GM19239 (cell line): ENCODE data around the gene KMT2E.
"Not testable (repeated sequence)": the region's sequence is repeated elsewhere in the genome, so short reads cannot be mapped to it uniquely, and the experiment has no call there.

ENCODE experiments used
- DNase-seq: peaks from one replicate; pipeline ENCODE4 v3.0.0; 2011; ENCODE audit warnings: low spot score; ENCODE audit not compliant: insufficient read length
- FAIRE-seq: peaks from 2 replicates; lab custom pipeline; 2011; peaks lifted over from hg19 to GRCh38; lab: Jason Lieb, UNC

Gene KMT2E

DNA sequence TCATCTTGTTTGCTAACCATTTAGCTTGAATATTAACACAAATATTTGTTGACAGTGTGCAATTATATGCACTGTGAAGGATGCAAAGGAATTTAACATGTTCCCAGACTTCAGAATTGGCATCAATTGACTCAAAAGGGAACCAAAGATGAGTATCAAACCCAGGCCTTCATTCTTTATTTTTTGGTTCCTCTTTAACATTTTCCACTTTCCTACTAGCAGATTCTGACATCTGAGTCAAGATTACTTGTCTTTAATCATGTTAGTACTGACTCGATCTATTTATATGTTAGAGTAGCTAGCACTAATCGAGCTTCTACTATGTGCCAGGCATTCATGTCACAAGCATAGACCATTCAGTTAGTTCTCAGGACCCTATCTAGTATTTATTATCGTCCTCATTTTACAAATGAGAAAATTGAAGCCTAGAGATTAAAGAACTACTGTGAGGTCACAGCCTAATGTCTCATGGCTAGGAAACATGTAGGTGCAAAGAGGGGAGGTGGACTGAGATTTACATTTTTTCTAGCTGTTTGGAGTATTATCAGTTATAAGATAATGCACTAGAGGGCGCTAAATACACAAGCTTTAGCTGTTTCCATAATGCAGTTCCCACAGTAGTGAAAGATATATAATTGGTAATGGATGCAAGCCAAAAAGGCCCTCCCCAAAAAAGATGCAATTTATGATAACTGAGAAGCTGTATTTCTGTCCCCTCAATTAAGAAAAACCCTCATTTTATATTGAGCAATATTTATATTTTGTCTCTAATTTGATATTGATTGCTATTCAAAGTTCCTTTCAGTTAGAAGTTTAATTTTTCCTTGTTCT is 32.9 kb upstream of the KMT2E start:
- FAIRE-seq (peak; percentile 84), DNase-seq (peak; percentile 36)

DNA sequence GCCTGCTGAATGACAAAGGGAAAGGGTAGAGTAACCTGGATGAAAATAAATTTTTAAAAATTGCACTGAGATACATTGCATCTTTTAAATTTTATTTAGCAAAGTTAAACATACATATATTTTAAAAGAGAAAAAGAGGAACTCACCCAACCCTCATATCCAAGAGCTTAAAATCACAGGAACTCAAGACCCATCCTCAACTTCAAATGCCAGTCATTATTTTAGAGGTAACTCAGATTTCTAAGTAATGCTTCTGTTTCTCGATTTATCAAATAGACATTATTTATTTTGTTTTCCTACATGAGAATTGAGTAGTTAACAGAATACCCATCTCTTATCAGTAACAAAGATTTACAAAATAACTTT is 32.4 kb upstream of the KMT2E start:
- FAIRE-seq (peak; percentile 57), DNase-seq (no peak)

DNA sequence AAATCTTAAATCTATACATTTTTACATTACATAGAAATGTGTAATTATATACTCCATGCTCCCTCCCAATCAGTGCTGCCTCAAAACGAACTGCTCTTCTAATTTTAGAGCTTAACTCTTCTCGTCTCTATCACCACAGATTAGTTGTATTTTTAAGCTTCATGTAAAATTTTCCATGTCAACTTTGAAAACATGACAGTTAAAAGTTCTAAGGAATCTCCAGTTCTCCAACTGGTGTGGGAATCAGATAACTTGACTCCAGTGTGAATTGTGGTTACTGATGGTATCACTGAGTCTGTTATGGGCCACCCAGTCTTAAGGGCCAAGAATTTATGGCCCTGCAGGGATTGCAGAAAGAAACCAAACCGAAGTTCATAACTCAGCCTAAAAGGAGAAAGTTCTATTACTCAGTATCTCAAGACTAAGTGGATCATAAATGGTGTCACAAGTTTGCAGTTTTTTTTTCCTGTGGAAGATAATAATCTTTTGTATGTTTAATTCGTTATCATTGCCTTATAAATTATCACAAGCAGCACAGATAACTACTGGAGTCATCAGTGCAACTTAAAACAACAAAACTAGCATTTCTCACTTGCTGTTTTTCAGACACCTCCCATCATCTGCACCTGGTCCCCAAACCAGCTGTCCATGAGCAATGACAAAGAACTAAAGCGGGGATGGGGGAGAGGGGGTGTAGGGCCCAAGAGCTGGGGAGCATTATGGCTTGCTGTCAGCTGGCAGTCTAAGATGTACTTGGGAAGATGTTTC is 31.5 kb upstream of the KMT2E start:
- DNase-seq (no peak), FAIRE-seq (peak; percentile 65)

DNA sequence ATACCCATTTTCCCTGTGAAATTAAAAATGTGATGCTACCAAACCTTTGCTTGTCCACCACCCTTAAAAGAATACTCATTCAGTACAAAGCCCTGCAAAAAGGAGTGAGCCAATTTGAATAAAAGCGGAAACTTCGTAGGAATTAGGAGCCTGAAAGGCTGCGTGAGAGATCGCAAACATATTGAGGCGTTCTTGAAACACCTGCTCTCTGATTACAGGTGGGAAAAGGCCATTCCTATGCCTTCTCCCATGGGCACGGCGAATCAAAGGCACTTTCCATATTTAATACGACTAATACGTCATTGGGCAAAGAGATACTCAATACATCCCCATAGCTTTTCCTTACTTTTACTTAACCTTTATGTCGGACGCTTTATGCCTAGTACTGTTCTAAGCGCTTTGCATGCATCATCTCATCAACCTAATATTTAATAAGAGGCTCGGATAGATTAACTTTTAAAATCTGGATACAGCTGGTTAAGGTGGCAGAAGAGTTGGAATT is 30.9 kb upstream of the KMT2E start:
- DNase-seq (no peak), FAIRE-seq (peak; percentile 53)

DNA sequence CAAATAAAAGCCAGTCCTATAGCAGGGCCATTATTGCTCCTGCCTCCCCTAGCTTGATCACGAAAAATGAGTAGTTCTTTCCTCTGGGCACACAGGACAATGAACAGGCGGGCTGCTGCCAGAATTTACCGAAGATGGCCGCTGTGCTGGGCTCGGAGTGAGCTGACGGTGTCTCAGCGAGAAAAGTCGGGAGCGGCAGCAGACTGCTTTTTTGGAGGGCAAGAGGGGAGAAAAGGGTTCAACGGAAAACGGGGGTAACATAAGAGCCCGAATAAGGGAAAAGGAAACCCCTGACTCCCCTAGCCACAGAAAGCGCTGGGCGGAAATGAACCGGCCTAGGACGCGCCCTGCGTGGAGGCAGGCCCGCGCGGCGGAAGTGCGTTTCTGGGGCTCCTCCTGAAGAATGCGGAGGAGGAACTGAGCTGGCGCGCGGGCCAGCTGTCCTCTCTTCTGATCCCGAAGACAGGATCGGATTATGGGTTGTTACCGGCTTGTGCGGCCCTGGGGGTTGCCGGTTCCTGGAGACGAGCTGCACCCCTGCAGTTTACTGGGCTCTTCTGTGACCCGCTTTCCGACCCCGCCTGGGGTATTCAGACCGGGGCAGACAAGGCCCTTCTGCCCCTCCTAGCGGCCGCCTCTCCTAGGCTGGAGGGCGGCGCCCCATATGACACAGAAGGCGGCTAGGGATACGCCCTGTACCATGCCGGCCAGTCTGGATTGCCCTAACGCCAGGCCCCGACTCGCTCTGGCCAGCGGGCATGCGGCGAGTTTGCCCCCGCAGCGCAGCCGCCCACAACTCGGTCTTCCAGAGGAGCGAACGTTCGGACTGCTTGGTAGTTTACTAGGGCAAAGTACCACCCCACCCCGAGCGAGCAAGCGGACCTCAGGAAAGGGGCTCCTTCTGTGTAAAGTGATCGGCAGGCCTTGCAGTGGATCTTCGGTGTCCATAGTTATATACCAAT is 30.1 kb upstream of the KMT2E start:
- FAIRE-seq (peak; percentile 93), DNase-seq (peak; percentile 65)

DNA sequence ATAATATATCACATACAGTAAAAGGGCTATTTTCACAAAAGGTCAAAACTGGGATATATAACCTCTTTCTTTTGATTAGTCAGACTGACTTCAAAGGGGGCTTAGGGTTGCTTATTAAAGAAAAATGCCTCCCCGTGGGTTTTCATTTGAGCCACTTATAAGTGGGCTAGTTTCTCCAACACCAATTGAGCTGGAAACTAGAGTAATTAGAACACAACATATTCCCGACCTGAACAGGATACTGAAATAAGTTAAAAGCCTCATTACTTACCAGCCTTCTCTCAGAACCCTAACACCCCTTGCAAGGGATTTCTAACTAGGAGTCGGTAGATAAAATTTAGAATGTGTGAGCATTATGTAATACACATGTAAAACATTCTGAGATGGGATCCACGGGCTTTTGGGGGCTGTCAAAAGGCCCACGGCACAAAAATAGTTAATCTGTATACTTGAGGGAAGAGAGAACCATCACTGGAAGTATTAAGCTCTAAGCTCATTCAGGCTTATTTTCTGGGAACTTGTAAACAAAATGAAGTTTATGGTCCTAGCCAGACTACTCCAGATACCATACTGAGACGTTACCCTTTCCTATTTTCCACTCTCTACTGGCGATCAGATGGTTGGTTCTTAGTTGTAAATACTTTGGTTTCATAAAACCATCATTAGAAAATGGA is 29.3 kb upstream of the KMT2E start:
- DNase-seq = no peak
- peak; percentile 64 for FAIRE-seq

DNA sequence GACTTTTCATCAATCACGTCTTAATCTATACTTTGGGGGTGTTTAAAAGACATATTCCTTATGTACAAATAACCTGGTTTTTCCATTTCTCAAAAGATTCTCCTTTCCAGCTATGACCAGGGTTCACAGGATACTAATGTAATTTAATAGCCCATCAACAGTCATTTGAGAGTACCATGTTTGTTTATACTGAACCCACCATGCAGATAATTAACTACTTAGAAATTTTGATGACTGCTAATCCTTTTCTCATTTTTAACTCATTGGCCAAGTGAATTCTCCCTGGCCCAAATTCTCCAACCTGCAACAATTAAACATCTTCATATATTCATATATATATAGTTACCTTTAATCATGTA is 28.8 kb upstream of the KMT2E start:
- DNase-seq (no peak), FAIRE-seq (no peak)

DNA sequence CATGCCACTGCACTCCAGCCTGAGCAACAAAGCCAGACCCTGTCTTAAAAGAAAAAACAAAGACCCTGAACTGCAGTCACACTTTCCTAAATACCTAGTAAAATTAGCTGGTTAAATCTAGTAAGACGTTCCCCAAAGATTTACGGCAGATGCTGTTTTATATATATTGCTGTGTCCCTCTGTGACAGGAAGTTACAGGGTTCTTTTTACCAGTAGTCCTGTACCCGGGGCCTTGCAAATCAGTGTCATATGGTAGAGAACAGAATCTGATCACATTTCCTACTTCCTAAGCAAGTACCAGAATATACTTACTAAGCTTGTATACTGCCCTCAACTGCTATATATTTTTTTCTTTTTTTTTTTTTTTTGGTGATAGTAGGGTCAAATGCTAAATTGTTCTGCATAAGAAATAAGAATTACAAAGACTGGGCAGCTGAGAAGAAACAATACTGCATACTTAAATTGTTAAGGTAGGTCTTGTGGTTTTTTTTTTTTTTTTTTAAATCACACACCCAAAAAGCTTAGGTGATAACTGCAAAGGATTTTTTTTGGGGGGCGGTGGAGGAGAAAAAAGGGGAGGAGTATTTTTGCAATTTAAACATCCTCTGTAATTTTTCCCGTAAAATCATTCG is 27.3 kb upstream of the KMT2E start:
- no peak for DNase-seq
- no peak for FAIRE-seq

DNA sequence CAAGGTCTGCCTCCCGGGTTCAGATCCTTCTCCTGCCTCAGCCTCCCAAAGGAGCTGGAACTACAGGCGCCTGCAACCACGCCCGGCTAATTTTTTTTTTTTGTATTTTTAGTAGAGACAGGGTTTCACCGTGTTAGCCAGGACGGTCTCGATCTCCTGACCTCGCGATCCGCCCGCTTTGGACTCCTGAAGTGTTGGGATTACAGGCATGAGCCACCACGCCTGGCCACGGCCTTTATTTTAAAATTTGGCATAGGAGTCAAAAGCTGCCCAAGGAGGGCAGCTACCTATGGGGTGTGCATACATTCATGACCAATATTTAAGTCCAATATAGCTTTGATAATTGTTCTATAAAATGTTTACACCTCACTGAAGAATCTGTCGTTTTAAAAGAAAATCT is 26.6 kb upstream of the KMT2E start:
- not testable (repeated sequence) for DNase-seq, FAIRE-seq

DNA sequence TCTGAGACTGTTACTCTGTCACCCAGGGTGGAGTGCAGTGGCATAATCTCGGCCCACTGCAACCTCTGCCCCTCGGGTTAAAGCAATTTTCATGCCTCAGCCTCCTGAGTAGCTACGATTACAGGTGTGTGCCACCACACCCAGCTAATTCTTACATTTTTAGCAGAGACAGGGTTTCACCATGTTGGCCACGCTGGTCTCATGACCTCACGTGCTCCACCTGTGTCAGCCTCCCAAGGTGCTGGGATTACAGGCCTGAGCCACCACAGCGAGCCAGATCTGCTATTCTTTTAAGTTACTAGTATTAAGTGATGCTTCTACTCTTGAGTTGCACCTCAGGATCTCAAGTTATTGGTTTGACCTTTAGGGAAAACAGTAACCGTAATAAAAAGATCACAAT is 23.0 kb upstream of the KMT2E start:
- DNase-seq (no peak), FAIRE-seq (no peak)

DNA sequence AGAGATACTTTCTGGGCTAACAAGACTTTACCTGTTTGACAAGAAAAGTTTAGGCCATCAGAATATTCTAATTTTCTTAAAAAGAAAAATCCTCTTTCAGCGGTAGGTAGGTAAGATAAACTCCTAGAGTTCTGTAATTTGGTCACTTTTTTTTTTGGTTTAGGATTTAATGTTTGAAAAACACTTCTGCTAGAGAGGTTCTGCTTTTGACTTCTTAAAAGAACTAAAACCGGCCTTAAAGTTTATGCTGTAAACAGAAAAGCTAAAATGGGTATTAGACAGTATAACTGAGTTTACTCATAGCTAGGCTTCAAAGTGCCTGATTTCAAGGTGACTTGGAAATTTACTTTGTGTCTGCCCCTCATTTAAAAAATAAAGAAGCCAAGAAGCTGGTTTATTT is 21.7 kb upstream of the KMT2E start:
- no peak for DNase-seq

DNA sequence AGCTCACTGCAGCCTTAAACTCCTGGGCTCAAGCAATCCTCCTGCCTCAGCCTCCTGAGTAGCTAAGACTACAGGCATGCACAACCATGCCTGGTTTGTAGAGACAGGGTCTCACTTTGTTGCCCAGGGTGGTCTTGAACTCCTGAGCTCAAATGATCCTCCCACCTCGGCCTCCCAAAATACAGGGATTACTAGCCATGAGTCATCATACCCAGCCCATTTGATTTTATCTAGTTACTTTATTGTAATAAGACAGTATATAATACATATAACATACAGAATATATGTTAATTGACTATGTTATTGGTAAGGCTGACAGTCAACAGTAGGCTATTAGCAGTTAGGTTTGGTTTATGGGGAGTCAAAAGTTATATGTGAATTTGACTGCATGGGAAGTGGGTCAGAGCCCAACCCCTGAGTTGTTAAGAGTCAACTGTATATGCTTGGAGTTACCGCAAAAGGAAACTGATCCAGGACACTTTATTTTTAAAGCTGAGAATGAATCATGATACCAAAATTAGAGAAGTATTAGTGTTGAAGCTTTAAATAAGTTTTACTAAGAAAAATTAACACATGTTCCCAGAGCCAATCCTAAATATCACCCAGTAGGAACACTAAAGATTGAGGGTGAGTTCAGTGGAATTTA is 20.7 kb upstream of the KMT2E start:
- DNase-seq (no peak), FAIRE-seq (no peak)

More for the DNA sequence above, 21.7 kb upstream of the KMT2E start:
- FAIRE-seq = no peak

DNA sequence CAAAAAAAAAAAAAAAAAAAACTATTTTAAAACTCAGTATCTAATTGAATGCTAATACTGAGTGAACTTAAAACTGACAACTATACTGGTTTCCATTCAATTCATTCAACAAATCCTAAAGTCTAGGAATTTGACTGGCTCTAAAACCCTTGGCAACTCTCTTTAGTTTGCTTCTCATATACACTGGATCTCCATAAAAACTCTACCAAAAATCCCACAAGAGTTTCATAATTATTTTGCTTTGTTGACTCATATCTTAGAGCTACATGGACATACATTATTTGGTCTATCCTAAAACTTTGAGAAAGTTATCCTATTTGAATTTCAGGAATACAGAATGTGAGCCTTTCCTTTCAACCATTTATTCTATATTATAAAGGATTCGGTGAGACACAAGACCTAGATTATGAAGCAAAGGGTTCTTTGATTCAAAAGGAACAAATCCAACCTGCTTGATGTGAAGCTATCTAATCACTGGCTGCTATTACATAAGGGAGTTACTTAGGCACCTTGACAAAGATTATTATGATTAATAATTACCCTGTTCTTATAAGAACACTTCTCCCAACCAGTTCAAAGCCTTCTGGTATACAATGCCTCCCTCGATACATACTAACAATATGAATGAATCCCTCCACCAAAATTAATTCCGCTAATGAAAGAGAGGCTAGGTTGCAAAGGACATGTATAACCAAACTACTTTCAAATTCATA is 15.8 kb upstream of the KMT2E start:
- no peak for DNase-seq
- no peak for FAIRE-seq

DNA sequence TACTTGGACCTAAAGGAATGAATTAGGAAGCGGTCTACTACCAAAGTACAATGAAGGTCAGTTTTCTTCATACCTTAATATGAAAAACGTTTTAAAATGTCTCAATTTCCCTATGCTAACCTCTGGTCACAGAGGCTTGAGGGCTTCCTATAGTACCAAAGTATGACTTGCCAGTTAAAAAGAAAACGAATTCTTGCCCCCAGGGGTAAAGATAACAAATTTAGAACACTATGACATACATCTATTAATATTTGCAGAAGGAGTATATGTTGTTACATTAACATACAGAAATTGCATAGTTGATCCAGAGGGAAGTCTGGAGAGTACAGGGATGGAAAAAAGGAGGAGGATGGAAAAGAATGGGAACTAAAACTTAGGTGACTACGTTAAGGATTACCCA is 13.8 kb upstream of the KMT2E start:
- no peak for FAIRE-seq
- no peak for DNase-seq

DNA sequence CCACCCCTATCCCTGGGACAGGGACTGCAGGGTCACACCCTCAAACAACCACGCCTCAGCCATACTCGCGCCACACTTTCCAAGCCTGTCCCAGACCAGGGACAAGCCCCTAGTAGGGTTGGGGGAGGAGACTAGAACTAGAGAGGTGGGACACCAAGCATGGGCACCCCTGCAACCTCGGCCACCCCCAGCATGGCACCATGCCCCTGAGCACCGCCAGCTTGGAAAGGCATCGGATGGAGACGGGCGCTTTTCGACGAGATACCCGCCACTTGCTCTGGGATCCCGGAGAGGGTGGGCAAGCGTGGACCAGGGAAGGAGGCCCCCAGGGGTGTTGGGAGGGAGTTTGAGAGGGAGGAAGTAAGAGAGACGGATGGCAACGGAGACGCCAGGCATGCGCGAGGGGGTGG is 13.1 kb upstream of the KMT2E start:
- DNase-seq = no peak
- no peak for FAIRE-seq

DNA sequence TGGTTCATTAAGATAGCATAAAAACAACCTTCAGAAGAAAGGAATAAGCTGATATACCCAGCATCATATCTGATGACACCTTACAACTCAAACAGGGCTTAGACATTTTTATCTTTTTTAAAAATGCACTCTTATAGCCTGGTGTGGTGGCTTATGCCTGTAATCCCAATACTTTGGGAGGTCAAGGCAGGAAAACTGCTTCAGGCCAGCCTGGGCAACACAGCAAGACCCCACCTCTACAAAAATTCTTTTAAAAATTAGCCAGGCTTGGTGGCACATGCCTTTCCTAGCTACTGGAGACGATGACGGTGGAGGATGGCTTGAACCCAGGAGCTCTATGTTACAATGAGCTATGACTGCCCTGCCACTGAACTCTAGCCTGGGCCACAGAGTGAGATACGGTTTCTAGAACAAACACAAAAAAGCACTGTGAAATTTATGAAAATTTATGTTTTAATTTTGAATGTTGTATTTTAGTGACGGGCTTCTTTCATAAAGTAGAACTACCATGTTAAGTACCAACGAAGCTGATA is 12.3 kb upstream of the KMT2E start:
- FAIRE-seq = no peak

DNA sequence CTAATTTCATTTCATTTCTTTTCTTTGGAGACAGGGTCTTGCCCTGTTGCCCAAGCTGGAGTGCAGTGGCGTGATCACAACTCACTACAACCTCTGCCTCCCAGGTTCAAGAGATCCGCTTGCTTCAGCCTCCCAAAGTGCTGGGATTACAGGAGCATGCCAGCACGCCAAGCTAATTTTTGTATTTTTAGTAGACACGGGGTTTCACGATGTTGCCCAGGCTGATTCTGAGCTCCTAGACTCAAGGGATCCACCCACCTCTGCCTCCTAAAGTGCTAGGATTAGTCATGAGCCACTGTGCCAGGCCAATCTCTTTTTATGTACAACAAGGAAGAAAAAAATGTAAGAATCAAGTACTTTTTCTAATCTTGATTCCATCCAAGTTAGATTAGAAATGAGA is 10.7 kb upstream of the KMT2E start:
- DNase-seq = no peak
- FAIRE-seq = no peak

More for the DNA sequence above, 12.3 kb upstream of the KMT2E start:
- no peak for DNase-seq
